HepG2 (cell line): ENCODE measurements around the gene PIEZO1. TPM values are rescaled to one million over a fixed set of nuclear protein-coding genes. Genes with fewer than 3 reads are reported as not detected.

ENCODE experiments used
- ATAC-seq: fragments of 200-7000 bp; cut with Tn5 transposase; 3 replicates; pipeline ENCODE4 v1.9.1; 2020; ENCODE audit warnings: mild to moderate bottlenecking, moderate library complexity
- BruUV-seq: library from RNA; stranded (reverse); fragments of 400-500 nt; replicated peaks from 2 replicates; lab custom pipeline; 2021; lab: Mats Ljungman, UMichigan
- CTCF ChIA-PET: fragments of 300-600 bp; formaldehyde crosslinking; extraction: SDS; loops from one replicate; lab custom pipeline; 2021; ENCODE audit warnings: low total read pairs, inconsistent platforms, low intra/inter-chr PET ratio; lab: Yijun Ruan, JAX
- POLR2A ChIA-PET: fragments of 350-600 bp; sonication (Branson Sonifier 250); formaldehyde crosslinking; loops from one replicate; lab custom pipeline; 2020; ENCODE audit warnings: antibody characterized with exemption, inconsistent platforms; lab: Yijun Ruan, JAX
- DNase-seq: peaks from one replicate; pipeline ENCODE4 v3.0.0-alpha.2; 2015; ENCODE audit warnings: low spot score
- FAIRE-seq: peaks from 3 replicates; lab custom pipeline; 2011; peaks lifted over from hg19 to GRCh38; lab: Jason Lieb, UNC
- H2AFZ ChIP-seq: one replicate; pipeline ENCODE4 v1.6.1; 2011; ENCODE audit warnings: low read length, inconsistent platforms
- H3K27ac ChIP-seq: fragments of 300-600 bp; 3 replicates; pipeline ENCODE4 v1.8.0; 2011; ENCODE audit warnings: mixed run types, mild to moderate bottlenecking, mixed read lengths, low read length, inconsistent platforms; ENCODE audit not compliant: insufficient read depth; ENCODE audit errors: extremely low read length
- H3K27me3 ChIP-seq, 2 experiments: fragments of 200-600 bp in 1 of 2; 2 replicates in 1 of 2; 3 replicates in 1 of 2; pipeline versions ENCODE4 v1.6.0 to v1.8.0; 2011; ENCODE audit warnings: low read length in 2 of 2, mild to moderate bottlenecking in 2 of 2, moderate library complexity in 2 of 2, inconsistent platforms in 1 of 2; ENCODE audit not compliant: insufficient read depth in 2 of 2, control insufficient read depth in 1 of 2
- H3K36me3 ChIP-seq, 2 experiments: fragments of 200-600 bp in 1 of 2; replicated peaks in 1 of 2; 2 replicates in 1 of 2; 3 replicates in 1 of 2; pipeline versions ENCODE4 v1.5.1 to v1.8.0; 2011; ENCODE audit warnings: low read length in 2 of 2, inconsistent platforms in 1 of 2; ENCODE audit not compliant: insufficient read depth in 2 of 2, control insufficient read depth in 1 of 2
- H3K4me1 ChIP-seq: 2 replicates; pipeline ENCODE4 v1.5.1; 2012; ENCODE audit warnings: low read length, inconsistent platforms; ENCODE audit not compliant: insufficient read depth
- H3K4me2 ChIP-seq: 2 replicates; pipeline ENCODE4 v1.6.0; 2011; ENCODE audit warnings: low read depth, low read length, inconsistent platforms
- H3K4me3 ChIP-seq, 3 experiments: fragments of 200-600 bp in 1 of 3; sonication (generic), shearing (Covaris generic) in 1 of 3; replicated peaks in 1 of 3; 2 replicates each; pipeline ENCODE4 v1.5.1; 2011 to 2016; ENCODE audit warnings: low read length in 3 of 3, inconsistent platforms in 2 of 3, low read depth in 2 of 3, mild to moderate bottlenecking in 2 of 3, control low read depth in 1 of 3, mixed read lengths in 1 of 3; ENCODE audit not compliant: insufficient read depth in 1 of 3
- H3K79me2 ChIP-seq: one replicate; pipeline ENCODE4 v1.6.1; 2011; ENCODE audit warnings: low read length, inconsistent platforms; ENCODE audit not compliant: insufficient read depth
- H3K9ac ChIP-seq: 2 replicates; pipeline ENCODE4 v1.6.0; 2011; ENCODE audit warnings: mild to moderate bottlenecking, low read depth, low read length, inconsistent platforms; ENCODE audit not compliant: insufficient read depth
- H3K9me3 ChIP-seq: 2 replicates; pipeline ENCODE4 v1.5.1; 2012; ENCODE audit warnings: mild to moderate bottlenecking, low read length
- H4K20me1 ChIP-seq: 2 replicates; pipeline ENCODE4 v1.6.0; 2011; ENCODE audit warnings: inconsistent platforms, mild to moderate bottlenecking, low read length, moderate library complexity; ENCODE audit not compliant: insufficient read depth
- CBX5 ChIP-seq: sonication (generic); formaldehyde crosslinking; IDR thresholded peaks from 2 replicates; pipeline ENCODE4 v1.4.0; 2020; ENCODE audit warnings: missing genetic modification reagents, borderline replicate concordance
- CENPX ChIP-seq: sonication (generic); formaldehyde crosslinking; IDR thresholded peaks from 2 replicates; pipeline ENCODE4 v1.9.0; 2021; ENCODE audit warnings: mild to moderate bottlenecking, missing genetic modification reagents, moderate library complexity
- HNF4G ChIP-seq, 2 experiments: sonication (generic) in 1 of 2; formaldehyde crosslinking in 1 of 2; IDR thresholded peaks; 2 replicates each; pipeline versions ENCODE4 v1.4.0 to v1.6.1; 2011 to 2020; ENCODE audit warnings: borderline replicate concordance in 2 of 2, low read depth in 2 of 2, mild to moderate bottlenecking in 2 of 2, low read length in 1 of 2, missing genetic modification reagents in 1 of 2, moderate library complexity in 1 of 2
- MED8 ChIP-seq: sonication (generic); formaldehyde crosslinking; IDR thresholded peaks from 2 replicates; pipeline ENCODE4 v1.8.1; 2023; ENCODE audit warnings: mild to moderate bottlenecking, missing genetic modification reagents; ENCODE audit not compliant: insufficient replicate concordance
- MYC ChIP-seq: sonication (generic); formaldehyde crosslinking; IDR thresholded peaks from 2 replicates; pipeline ENCODE4 v1.9.0; 2021; ENCODE audit warnings: missing genetic modification reagents, borderline replicate concordance
- NRL ChIP-seq: sonication (generic); formaldehyde crosslinking; IDR thresholded peaks from 2 replicates; pipeline ENCODE4 v1.5.0; 2020; ENCODE audit warnings: missing genetic modification reagents, mild to moderate bottlenecking, moderate library complexity, borderline replicate concordance
- TBL1XR1 ChIP-seq: fragments of 150-350 bp; IDR thresholded peaks from 2 replicates; pipeline ENCODE4 v1.6.1; 2014; ENCODE audit warnings: borderline replicate concordance, low read length; ENCODE audit not compliant: partially characterized antibody
- TMF1 ChIP-seq: sonication (generic); formaldehyde crosslinking; IDR thresholded peaks from 2 replicates; pipeline ENCODE4 v1.8.1; 2022; ENCODE audit warnings: low read depth, missing genetic modification reagents
- ZFYVE20 ChIP-seq: sonication (generic); formaldehyde crosslinking; IDR thresholded peaks from 2 replicates; pipeline ENCODE4 v1.8.0; 2023; ENCODE audit warnings: low read depth, mild to moderate bottlenecking, moderate library complexity, missing genetic modification reagents, borderline replicate concordance
- ZNF562 ChIP-seq: sonication (generic); formaldehyde crosslinking; IDR thresholded peaks from 2 replicates; pipeline ENCODE4 v1.8.0; 2022; ENCODE audit warnings: missing genetic modification reagents, borderline replicate concordance
- ZNF768 ChIP-seq: sonication (generic); formaldehyde crosslinking; IDR thresholded peaks from 2 replicates; pipeline ENCODE4 v1.4.0; 2020; ENCODE audit warnings: missing genetic modification reagents
- ZSCAN31 ChIP-seq: sonication (generic); formaldehyde crosslinking; IDR thresholded peaks from 2 replicates; pipeline ENCODE4 v1.5.0; 2020; ENCODE audit warnings: low read depth, mild to moderate bottlenecking, missing genetic modification reagents
- WGBS: methylation state at CpG from one replicate; pipeline ENCODE4 v1.1.6; 2017; ENCODE audit warnings: low lambda C conversion rate; 5-methylcytosine and 5-hydroxymethylcytosine counted together
- in situ Hi-C: cut with HindIII; loops from 2 replicates; pipeline ENCODE4 v1.10.0; 2017; ENCODE audit warnings: low pct_unique_long_range_greater_than_20kb; ENCODE audit not compliant: extremely low pct_ligation_motif_present
- intact Hi-C: fragments of 100-400 bp; cut with micrococcal nuclease; formaldehyde crosslinking; loops from one replicate; pipeline ENCODE4 v1.10.0; 2022; ENCODE audit not compliant: unreplicated experiment
- polyA plus RNA-seq, 8 experiments: library from polyadenylated mRNA; depleted of rRNA in 3 of 8; stranded (reverse) in 7 of 8; unstranded in 1 of 8; fragments of >200 nt; fragmentation: Illumina TruSeq in 4 of 8; extraction: Trizol in 4 of 8; gene quantifications; 2 replicates each; pipeline versions ENCODE4 v1.2.1 to v1.2.3, GENCODE V29; 2011 to 2016; ENCODE audit warnings: low read depth in 4 of 8, missing spikeins in 1 of 8, mixed read lengths in 1 of 8; ENCODE audit not compliant: insufficient read depth in 1 of 8
- total RNA-seq, 5 experiments: library from RNA; depleted of rRNA; stranded (reverse); fragments of >200 nt; fragmentation: Illumina TruSeq; extraction: Trizol; gene quantifications; 2 replicates each; pipeline ENCODE4 v1.2.3, GENCODE V29; 2016; ENCODE audit warnings: low read depth in 1 of 5
- TF ChIP-seq, protein P1 (sequence below): sonication (generic); formaldehyde crosslinking; IDR thresholded peaks from 2 replicates; pipeline ENCODE4 v1.4.0; 2020; ENCODE audit warnings: missing genetic modification reagents, mild to moderate bottlenecking, borderline replicate concordance
- TF ChIP-seq, protein P2 (sequence below): sonication (generic); formaldehyde crosslinking; IDR thresholded peaks from 2 replicates; pipeline ENCODE4 v1.4.0; 2020; ENCODE audit warnings: missing genetic modification reagents

PIEZO1 gene
- total and polyA plus RNA-seq, 2 of the 13 experiments (the other 11 are each of a cell fraction or from before 2014, with no cell fraction given): 67.9 to 85.0 TPM

DNA sequence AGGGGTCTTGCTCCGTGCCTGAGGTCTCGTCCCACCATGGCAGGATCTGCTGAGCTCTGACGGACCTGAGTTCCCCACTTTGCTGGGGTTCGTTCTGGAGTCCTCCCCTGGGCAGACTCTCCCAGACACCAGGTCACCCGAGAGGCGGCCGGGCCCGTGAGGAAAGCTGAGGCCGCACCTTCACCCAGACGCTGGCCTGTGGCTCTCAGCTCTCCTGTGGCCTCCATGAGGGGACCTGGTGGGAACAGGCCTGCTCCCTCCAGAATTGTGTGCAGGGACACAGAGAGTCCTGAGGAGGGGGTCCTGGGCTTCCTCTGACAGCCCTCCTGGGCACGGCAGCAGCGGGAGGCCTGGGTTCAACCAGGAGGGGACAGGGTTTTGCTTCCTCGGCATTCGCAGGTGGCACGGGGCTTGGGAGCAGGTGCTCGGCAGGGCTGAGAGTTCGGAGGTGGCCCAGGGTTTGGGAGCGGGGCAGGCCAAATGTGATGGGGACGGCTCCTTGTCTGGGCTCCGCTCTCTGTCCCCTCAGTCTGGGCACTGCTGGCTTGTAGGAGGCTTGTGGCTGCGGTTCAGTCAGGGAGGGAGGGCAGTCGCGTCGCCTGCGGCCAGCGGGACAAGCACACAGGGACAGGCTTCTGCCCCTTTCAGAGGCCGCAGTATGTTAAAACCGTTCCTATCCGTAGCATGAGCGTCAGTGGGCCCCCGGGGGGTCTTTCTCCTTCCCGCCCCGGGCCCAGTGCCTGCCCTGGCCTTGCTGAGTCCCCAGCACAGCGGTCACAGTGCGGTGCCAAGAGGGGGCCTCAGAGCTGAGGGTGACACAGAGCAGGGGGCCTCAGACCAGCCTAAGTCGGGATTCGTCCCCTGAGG is 90.6 kb downstream of the PIEZO1 start (continued):
- no peak for TF ChIP-seq NRL (CRISPR knock-in tag)
- no peak for TF ChIP-seq TBL1XR1
- 0 out of 2 replicates have a peak, but pooled peaks have one; percentile 38 for TF ChIP-seq TMF1 (CRISPR knock-in tag)
- no peak for TF ChIP-seq ZSCAN31 (CRISPR knock-in tag)
- TF ChIP-seq HNF4G (IDR thresholded peaks at IDR 0.05; ENCODE audit: borderline replicate concordance, low read depth, low read length): no peak
- TF ChIP-seq HNF4G (CRISPR knock-in tag; IDR thresholded peaks at IDR 0.05; ENCODE audit: borderline replicate concordance, low read depth): no peak
- TF ChIP-seq MYC: 0 out of 2 replicates have a peak, but pooled peaks have one; percentile 3
- peak; percentile 15; the same call in 1 of the 2 replicates for TF ChIP-seq ZNF768 (CRISPR knock-in tag)

DNA sequence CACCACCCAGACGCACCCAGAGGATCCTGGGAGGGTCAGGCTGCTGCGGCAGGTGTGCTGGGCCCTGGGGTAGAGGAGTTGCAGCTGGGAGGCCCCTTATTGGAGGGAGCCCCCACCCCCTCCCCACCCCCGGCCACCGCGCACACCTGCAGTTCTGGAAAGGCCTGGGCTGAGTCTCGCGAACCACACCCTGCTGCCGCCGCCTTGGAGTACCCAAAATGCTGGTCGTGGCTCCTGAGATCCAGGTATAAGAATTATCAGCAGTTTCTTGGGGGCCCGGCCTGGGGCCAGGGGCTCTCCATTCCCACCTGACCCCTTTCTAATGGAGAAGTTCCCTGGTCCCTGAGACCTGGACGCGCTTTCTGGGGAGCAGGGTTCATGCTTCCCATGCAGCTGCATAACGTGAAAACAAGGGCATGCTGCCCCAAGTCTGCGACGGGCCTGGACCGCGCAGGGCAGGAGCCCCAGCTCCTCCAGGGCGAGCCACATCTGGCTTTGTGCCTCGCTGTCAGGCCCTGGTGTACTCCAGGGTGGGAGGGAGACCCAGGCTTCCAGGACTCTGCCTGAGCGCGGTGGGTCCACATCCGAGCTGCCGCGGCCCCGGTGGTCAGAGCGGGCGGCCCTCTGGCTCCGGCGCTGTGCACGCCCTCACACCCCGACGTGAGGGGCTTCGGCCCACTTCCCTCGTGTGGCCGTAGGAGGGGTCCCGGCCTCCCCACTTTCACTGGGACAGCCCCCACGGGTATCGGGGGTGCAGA is 91.4 kb downstream of the PIEZO1 start:
- in situ Hi-C loops (no loop called here), intact Hi-C loops (no loop called here)
- Histone ChIP-seq H3K9ac (no peak overlapping the region), H3K79me2 (no peaks in the 10 kb centered on the region), H3K27me3 (peaks cover 37 to 58% of the 10 kb centered on the region in 2 experiments), H3K9me3 (no peaks in the 10 kb centered on the region), H3K27ac (no peak overlapping the region), H3K4me2 (no peak overlapping the region), H3K4me1 (peaks cover 14% of the 10 kb centered on the region), H3K36me3 (peaks cover 6 to 12% of the 10 kb centered on the region in 2 experiments; a peak in 4 of 5 replicates), H2AFZ (no peak overlapping the region), H4K20me1 (no peaks in the 10 kb centered on the region), H3K4me3 (no peak overlapping the region)
- TF ChIP-seq, protein P1, sequence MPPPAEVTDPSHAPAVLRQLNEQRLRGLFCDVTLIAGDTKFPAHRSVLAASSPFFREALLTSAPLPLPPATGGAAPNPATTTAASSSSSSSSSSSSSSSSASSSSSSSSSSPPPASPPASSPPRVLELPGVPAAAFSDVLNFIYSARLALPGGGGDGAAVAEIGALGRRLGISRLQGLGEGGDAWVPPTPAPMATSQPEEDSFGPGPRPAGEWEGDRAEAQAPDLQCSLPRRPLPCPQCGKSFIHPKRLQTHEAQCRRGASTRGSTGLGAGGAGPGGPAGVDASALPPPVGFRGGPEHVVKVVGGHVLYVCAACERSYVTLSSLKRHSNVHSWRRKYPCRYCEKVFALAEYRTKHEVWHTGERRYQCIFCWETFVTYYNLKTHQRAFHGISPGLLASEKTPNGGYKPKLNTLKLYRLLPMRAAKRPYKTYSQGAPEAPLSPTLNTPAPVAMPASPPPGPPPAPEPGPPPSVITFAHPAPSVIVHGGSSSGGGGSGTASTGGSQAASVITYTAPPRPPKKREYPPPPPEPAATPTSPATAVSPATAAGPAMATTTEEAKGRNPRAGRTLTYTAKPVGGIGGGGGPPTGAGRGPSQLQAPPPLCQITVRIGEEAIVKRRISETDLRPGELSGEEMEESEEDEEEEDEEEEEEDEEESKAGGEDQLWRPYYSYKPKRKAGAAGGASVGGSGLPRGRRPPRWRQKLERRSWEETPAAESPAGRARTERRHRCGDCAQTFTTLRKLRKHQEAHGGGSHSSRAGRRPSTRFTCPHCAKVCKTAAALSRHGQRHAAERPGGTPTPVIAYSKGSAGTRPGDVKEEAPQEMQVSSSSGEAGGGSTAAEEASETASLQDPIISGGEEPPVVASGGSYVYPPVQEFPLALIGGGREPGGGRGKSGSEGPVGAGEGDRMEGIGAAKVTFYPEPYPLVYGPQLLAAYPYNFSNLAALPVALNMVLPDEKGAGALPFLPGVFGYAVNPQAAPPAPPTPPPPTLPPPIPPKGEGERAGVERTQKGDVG (CRISPR knock-in tag): 0 out of 2 replicates have a peak, but pooled peaks have one; percentile 21
- TF ChIP-seq CENPX (CRISPR knock-in tag) (no peak), MED8 (CRISPR knock-in tag) (no peak), ZFYVE20 (CRISPR knock-in tag) (no peak), ZNF562 (CRISPR knock-in tag) (no peak), CBX5 (CRISPR knock-in tag) (no peak)
- TF ChIP-seq, protein P2, sequence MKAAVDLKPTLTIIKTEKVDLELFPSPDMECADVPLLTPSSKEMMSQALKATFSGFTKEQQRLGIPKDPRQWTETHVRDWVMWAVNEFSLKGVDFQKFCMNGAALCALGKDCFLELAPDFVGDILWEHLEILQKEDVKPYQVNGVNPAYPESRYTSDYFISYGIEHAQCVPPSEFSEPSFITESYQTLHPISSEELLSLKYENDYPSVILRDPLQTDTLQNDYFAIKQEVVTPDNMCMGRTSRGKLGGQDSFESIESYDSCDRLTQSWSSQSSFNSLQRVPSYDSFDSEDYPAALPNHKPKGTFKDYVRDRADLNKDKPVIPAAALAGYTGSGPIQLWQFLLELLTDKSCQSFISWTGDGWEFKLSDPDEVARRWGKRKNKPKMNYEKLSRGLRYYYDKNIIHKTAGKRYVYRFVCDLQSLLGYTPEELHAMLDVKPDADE (CRISPR knock-in tag): no peak
- no peak for ATAC-seq
- no peak for FAIRE-seq
- BruUV-seq: no TSS peak
- 50% methylated on average over 13 of the region's 39 CpGs for WGBS
- ChIA-PET CTCF (no interaction called here), POLR2A (no interaction called here)
- no peak for DNase-seq
